LoVo (cell line): ENCODE measurements around the gene BARX1.
"Not testable (repeated sequence)": the region's sequence is repeated elsewhere in the genome, so short reads cannot be mapped to it uniquely, and the experiment has no call there.

ENCODE experiments used
- DNase-seq: peaks from one replicate; pipeline ENCODE4 v3.0.0-alpha.2; 2016; ENCODE audit warnings: low spot score

The BARX1 gene

GRCh38 chr9:93951655-93952118 is 3.5 kb downstream of the BARX1 start:
- DNase-seq, result no peak

GRCh38 chr9:93950619-93951601 is 4.2 kb downstream of the BARX1 start:
- DNase-seq, result no peak

- DNase-seq, result no peak
Observed at GRCh38 chr9:93949694-93950449, 5.3 kb downstream of the BARX1 start.

GRCh38 chr9:93949073-93949693 is 6.0 kb downstream of the BARX1 start:
- DNase-seq, result no peak

GRCh38 chr9:93948441-93949072 is 6.6 kb downstream of the BARX1 start:
- DNase-seq, result no peak

GRCh38 chr9:93947409-93948070 is 7.6 kb downstream of the BARX1 start:
- DNase-seq, result no peak

GRCh38 chr9:93946338-93946712 is 8.8 kb downstream of the BARX1 start:
- no peak for DNase-seq

GRCh38 chr9:93945400-93946337 is 9.5 kb downstream of the BARX1 start:
- no peak for DNase-seq

GRCh38 chr9:93944011-93944410 is 11.1 kb downstream of the BARX1 start:
- DNase-seq, result no peak

- no peak for DNase-seq
Observed at GRCh38 chr9:93942161-93942560, 13.0 kb downstream of the BARX1 start.

- DNase-seq, result no peak
Observed at GRCh38 chr9:93941493-93941892, 13.7 kb downstream of the BARX1 start.

- no peak for DNase-seq
Observed at GRCh38 chr9:93940951-93941350, 14.2 kb downstream of the BARX1 start.

- DNase-seq, result not testable (repeated sequence)
Observed at GRCh38 chr9:93939589-93939988, 15.6 kb downstream of the BARX1 start.

- no peak for DNase-seq
Observed at GRCh38 chr9:93937193-93937592, 18.0 kb downstream of the BARX1 start.

- DNase-seq, result no peak
Observed at GRCh38 chr9:93931905-93932304, 23.2 kb downstream of the BARX1 start.

- DNase-seq, result no peak
Observed at GRCh38 chr9:93930070-93930469, 25.1 kb downstream of the BARX1 start.

GRCh38 chr9:93929231-93929630 is 25.9 kb downstream of the BARX1 start:
- no peak for DNase-seq

- DNase-seq, result no peak
Observed at GRCh38 chr9:93922535-93922934, 32.6 kb downstream of the BARX1 start.

- no peak for DNase-seq
Observed at GRCh38 chr9:93920131-93920800, 34.9 kb downstream of the BARX1 start.

- no peak for DNase-seq
Observed at GRCh38 chr9:93918061-93918460, 37.1 kb downstream of the BARX1 start.
